ENCODE measurements around the gene PODXL. TPM values are rescaled to one million over a fixed set of nuclear protein-coding genes. Genes with fewer than 3 reads are reported as not detected.

PODXL gene
- total RNA-seq, 1 donor: 1.4 TPM

GRCh38 chr7:131480384-131481315 lies 75.8 kb downstream of the PODXL start:
- no peaks in the 10 kb centered on the region for H3K79me2 ChIP-seq (ENCODE audit: insufficient read depth, low read length)
- TF ChIP-seq CTCF (IDR thresholded peaks at IDR 0.05; ENCODE audit: extremely low read depth, low read depth, low read length): no peak
- H3K27ac ChIP-seq (ENCODE audit: low read depth, low read length): no peak overlapping the region
- no peaks in the 10 kb centered on the region for H3K9me3 ChIP-seq (ENCODE audit: low read depth, low read length)
- no peak for DNase-seq (ENCODE audit: insufficient read length, low spot score, missing footprints)
- H3K4me3 ChIP-seq (ENCODE audit: insufficient read depth, low read length): no peak overlapping the region
- H3K36me3 ChIP-seq (ENCODE audit: insufficient read depth, low read length): no peaks in the 10 kb centered on the region
- H3K27me3 ChIP-seq (ENCODE audit: insufficient read depth, low read length): no peaks in the 10 kb centered on the region
- H4K20me1 ChIP-seq (ENCODE audit: insufficient read depth, low read length): no peaks in the 10 kb centered on the region
- no peak overlapping the region for H2AFZ ChIP-seq (ENCODE audit: low read length)
- H3K4me1 ChIP-seq (ENCODE audit: insufficient read depth, low read length): peaks cover 7% of the 10 kb centered on the region
- H3K4me2 ChIP-seq (ENCODE audit: insufficient read depth, low read length): no peak overlapping the region

DNA sequence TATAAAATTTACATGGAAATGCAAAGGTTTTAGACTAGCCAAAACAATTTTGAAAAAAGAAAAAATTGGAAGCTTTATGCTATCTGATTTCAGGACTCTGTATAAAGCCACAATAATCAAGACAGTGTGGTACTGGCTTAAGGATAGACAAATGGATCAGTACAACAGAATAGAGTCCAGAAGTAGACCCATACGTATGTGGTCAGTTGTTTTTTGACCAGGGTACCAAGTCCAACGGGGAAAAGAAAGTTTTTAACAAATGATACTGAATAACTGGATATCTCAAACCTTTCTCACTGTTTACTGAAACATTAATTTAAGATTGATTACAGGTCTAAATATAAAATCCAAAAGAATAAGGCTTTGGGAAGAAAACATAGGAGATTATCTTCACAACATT lies 79.7 kb downstream of the PODXL start:
- Histone ChIP-seq H3K4me2 (ENCODE audit: insufficient read depth, low read length) (no peak overlapping the region), H3K79me2 (ENCODE audit: insufficient read depth, low read length) (no peaks in the 10 kb centered on the region), H3K9me3 (ENCODE audit: low read depth, low read length) (no peaks in the 10 kb centered on the region), H3K27ac (ENCODE audit: low read depth, low read length) (no peak overlapping the region), H3K4me3 (ENCODE audit: insufficient read depth, low read length) (no peak overlapping the region), H3K4me1 (ENCODE audit: insufficient read depth, low read length) (peaks cover 7% of the 10 kb centered on the region), H2AFZ (ENCODE audit: low read length) (no peak overlapping the region), H4K20me1 (ENCODE audit: insufficient read depth, low read length) (no peaks in the 10 kb centered on the region), H3K27me3 (ENCODE audit: insufficient read depth, low read length) (no peaks in the 10 kb centered on the region), H3K36me3 (ENCODE audit: insufficient read depth, low read length) (peaks cover 3% of the 10 kb centered on the region)
- TF ChIP-seq CTCF (IDR thresholded peaks at IDR 0.05; ENCODE audit: extremely low read depth, low read depth, low read length): no peak
- DNase-seq (ENCODE audit: insufficient read length, low spot score, missing footprints): no peak

- no peak for TF ChIP-seq CTCF (IDR thresholded peaks at IDR 0.05; ENCODE audit: extremely low read depth, low read depth, low read length)
- no peaks in the 10 kb centered on the region for H3K27me3 ChIP-seq (ENCODE audit: insufficient read depth, low read length)
- no peak for DNase-seq (ENCODE audit: insufficient read length, low spot score, missing footprints)
- no peak overlapping the region for H3K4me2 ChIP-seq (ENCODE audit: insufficient read depth, low read length)
- H3K27ac ChIP-seq (ENCODE audit: low read depth, low read length): no peak overlapping the region
- H2AFZ ChIP-seq (ENCODE audit: low read length): no peak overlapping the region
- no peaks in the 10 kb centered on the region for H3K9me3 ChIP-seq (ENCODE audit: low read depth, low read length)
- peaks cover 22% of the 10 kb centered on the region for H3K36me3 ChIP-seq (ENCODE audit: insufficient read depth, low read length)
- H4K20me1 ChIP-seq (ENCODE audit: insufficient read depth, low read length): no peaks in the 10 kb centered on the region
- H3K79me2 ChIP-seq (ENCODE audit: insufficient read depth, low read length): no peaks in the 10 kb centered on the region
- H3K4me3 ChIP-seq (ENCODE audit: insufficient read depth, low read length): no peak overlapping the region
- H3K4me1 ChIP-seq (ENCODE audit: insufficient read depth, low read length): no peaks in the 10 kb centered on the region
Observed at GRCh38 chr7:131471250-131472004, 85.0 kb downstream of the PODXL start.

GRCh38 chr7:131467788-131468187 lies 88.6 kb downstream of the PODXL start:
- H3K4me2 ChIP-seq (ENCODE audit: insufficient read depth, low read length): no peak overlapping the region
- no peak overlapping the region for H2AFZ ChIP-seq (ENCODE audit: low read length)
- no peak overlapping the region for H3K4me3 ChIP-seq (ENCODE audit: insufficient read depth, low read length)
- no peak for DNase-seq (ENCODE audit: insufficient read length, low spot score, missing footprints)
- no peaks in the 10 kb centered on the region for H3K4me1 ChIP-seq (ENCODE audit: insufficient read depth, low read length)
- no peaks in the 10 kb centered on the region for H3K9me3 ChIP-seq (ENCODE audit: low read depth, low read length)
- no peaks in the 10 kb centered on the region for H3K27me3 ChIP-seq (ENCODE audit: insufficient read depth, low read length)
- H3K79me2 ChIP-seq (ENCODE audit: insufficient read depth, low read length): no peaks in the 10 kb centered on the region
- no peaks in the 10 kb centered on the region for H4K20me1 ChIP-seq (ENCODE audit: insufficient read depth, low read length)
- no peak for TF ChIP-seq CTCF (IDR thresholded peaks at IDR 0.05; ENCODE audit: extremely low read depth, low read depth, low read length)
- peaks cover 31% of the 10 kb centered on the region for H3K36me3 ChIP-seq (ENCODE audit: insufficient read depth, low read length)
- no peak overlapping the region for H3K27ac ChIP-seq (ENCODE audit: low read depth, low read length)
